HCT116 (cell line): ENCODE measurements around the gene APBB2. TPM values are rescaled to one million over a fixed set of nuclear protein-coding genes. Genes with fewer than 3 reads are reported as not detected.

ENCODE experiments used
- ATAC-seq: fragments of 200-7000 bp; cut with Tn5 transposase; 2 replicates; pipeline ENCODE4 v1.9.1; 2020; ENCODE audit warnings: mild to moderate bottlenecking, moderate library complexity
- BruUV-seq: library from RNA; stranded (reverse); fragments of 400-500 nt; replicated peaks from 2 replicates; lab custom pipeline; 2021; lab: Mats Ljungman, UMichigan
- CTCF ChIA-PET: fragments of 300-600 bp; sonication (Branson Sonifier 250); formaldehyde crosslinking; loops from one replicate; lab custom pipeline; 2021; ENCODE audit warnings: antibody characterized with exemption; lab: Charles Lee
- POLR2A ChIA-PET: fragments of 300-600, 350-600 bp; sonication (Branson Sonifier 250); formaldehyde crosslinking; loops from one replicate; lab custom pipeline; 2021; ENCODE audit warnings: antibody characterized with exemption; lab: Charles Lee
- RAD21 ChIA-PET, 2 experiments: fragments of 300-600 bp; sonication (Branson Sonifier 250); formaldehyde crosslinking; loops; one replicate each; lab custom pipeline; 2023; ENCODE audit warnings: low total read pairs in 2 of 2; ENCODE audit not compliant: uncharacterized antibody in 2 of 2, unreplicated experiment in 2 of 2, low non-redundant PET in 1 of 2; lab: Charles Lee
- DNase-seq: peaks from one replicate; pipeline ENCODE4 v3.0.0-alpha.2; 2010; ENCODE audit warnings: low read depth, low spot score
- H2AFZ ChIP-seq: fragments of 200-600 bp; shearing (Covaris generic), sonication (generic); 2 replicates; pipeline ENCODE4 v1.6.1; 2017; ENCODE audit warnings: low read depth, mixed run types, mixed read lengths, antibody characterized with exemption, low read length; ENCODE audit not compliant: poor library complexity, severe bottlenecking
- H3K27ac ChIP-seq: 2 replicates; pipeline ENCODE4 v1.5.1; 2012; ENCODE audit warnings: low read depth, low read length
- H3K27me3 ChIP-seq: fragments of 200-600 bp; sonication (generic); 2 replicates; pipeline ENCODE4 v1.6.1; 2016; ENCODE audit warnings: mixed run types, low read length, mixed read lengths; ENCODE audit not compliant: insufficient read depth
- H3K36me3 ChIP-seq, 2 experiments: fragments of 200-500 bp in 1 of 2; fragments of 200-600 bp in 1 of 2; sonication (Bioruptor generic) in 1 of 2; sonication (generic) in 1 of 2; 2 replicates each; pipeline versions ENCODE4 v1.5.1 to v1.6.1; 2014 to 2016; ENCODE audit warnings: low read length in 2 of 2, inconsistent platforms in 1 of 2, mixed read lengths in 1 of 2, mixed run types in 1 of 2; ENCODE audit not compliant: insufficient read depth in 2 of 2, control insufficient read depth in 1 of 2
- H3K4me1 ChIP-seq, 2 experiments: fragments of 200-600 bp in 1 of 2; sonication (generic) in 1 of 2; 2 replicates each; pipeline versions ENCODE4 v1.5.1 to v1.6.1; 2012 to 2017; ENCODE audit warnings: low read length in 2 of 2, inconsistent platforms in 1 of 2, mild to moderate bottlenecking in 1 of 2, mixed read lengths in 1 of 2, mixed run types in 1 of 2, moderate library complexity in 1 of 2; ENCODE audit not compliant: insufficient read depth in 2 of 2, control insufficient read depth in 1 of 2
- H3K4me2 ChIP-seq: fragments of 200-600 bp; sonication (generic); 2 replicates; pipeline ENCODE4 v1.6.1; 2017; ENCODE audit warnings: mixed run types, low read length, mixed read lengths
- H3K4me3 ChIP-seq, 2 experiments: fragments of 200-600 bp in 1 of 2; sonication (generic) in 1 of 2; replicated peaks in 1 of 2; 2 replicates each; pipeline ENCODE4 v1.5.1; 2011 to 2016; ENCODE audit warnings: low read length in 2 of 2, control low read depth in 1 of 2, low read depth in 1 of 2, mild to moderate bottlenecking in 1 of 2, mixed read lengths in 1 of 2, mixed run types in 1 of 2
- H3K79me2 ChIP-seq: fragments of 200-600 bp; sonication (generic); 2 replicates; pipeline ENCODE4 v1.6.1; 2017; ENCODE audit warnings: mild to moderate bottlenecking, mixed run types, low read length, moderate library complexity, mixed read lengths; ENCODE audit not compliant: insufficient read depth
- H3K9ac ChIP-seq: fragments of 200-600 bp; sonication (generic); 2 replicates; pipeline ENCODE4 v1.6.1; 2016; ENCODE audit warnings: low read length, mixed read lengths
- H3K9me2 ChIP-seq: fragments of 200-600 bp; sonication (generic), shearing (Covaris generic); 2 replicates; pipeline ENCODE4 v1.6.1; 2017; ENCODE audit warnings: mixed run types, mild to moderate bottlenecking, moderate library complexity; ENCODE audit not compliant: insufficient read depth
- H3K9me3 ChIP-seq, 2 experiments: fragments of 200-500 bp in 1 of 2; fragments of 200-600 bp in 1 of 2; sonication (Bioruptor generic) in 1 of 2; sonication (generic) in 1 of 2; 2 replicates each; pipeline ENCODE4 v1.6.1; 2014 to 2017; ENCODE audit warnings: low read length in 2 of 2, mixed read lengths in 2 of 2, inconsistent platforms in 1 of 2, low read depth in 1 of 2, mild to moderate bottlenecking in 1 of 2, mixed run types in 1 of 2, moderate library complexity in 1 of 2; ENCODE audit not compliant: control insufficient read depth in 1 of 2, insufficient read depth in 1 of 2
- H4K20me1 ChIP-seq: fragments of 200-600 bp; sonication (generic), shearing (Covaris generic); 2 replicates; pipeline ENCODE4 v1.6.1; 2017; ENCODE audit warnings: mixed run types, mild to moderate bottlenecking, moderate library complexity; ENCODE audit not compliant: insufficient read depth
- CBX3 ChIP-seq: IDR thresholded peaks from 2 replicates; pipeline ENCODE4 v1.6.1; 2012; ENCODE audit warnings: low read depth
- CEBPB ChIP-seq: IDR thresholded peaks from 2 replicates; pipeline ENCODE4 v1.6.1; 2012; ENCODE audit warnings: low read depth
- EGR1 ChIP-seq: IDR thresholded peaks from 2 replicates; pipeline ENCODE4 v1.6.1; 2012; ENCODE audit warnings: low read depth
- ELF1 ChIP-seq: IDR thresholded peaks from 2 replicates; pipeline ENCODE4 v1.6.1; 2012; ENCODE audit warnings: low read depth, borderline replicate concordance
- EZH2 ChIP-seq: fragments of 200-600 bp; sonication (generic); IDR thresholded peaks from 2 replicates; pipeline ENCODE4 v1.6.1; 2017; ENCODE audit warnings: antibody characterized with exemption, mixed run types
- EZH2phosphoT487 ChIP-seq: fragments of 200-600 bp; IDR thresholded peaks from 2 replicates; pipeline ENCODE4 v1.6.1; 2018; ENCODE audit warnings: antibody characterized with exemption, borderline replicate concordance
- FOSL1 ChIP-seq: IDR thresholded peaks from 2 replicates; pipeline ENCODE4 v1.6.1; 2012; ENCODE audit warnings: low read depth
- POLR2A ChIP-seq: IDR thresholded peaks from 2 replicates; pipeline ENCODE4 v1.7.0; 2011; ENCODE audit warnings: borderline replicate concordance; ENCODE audit not compliant: insufficient read depth, insufficient read length; ENCODE audit errors: extremely low read depth
- POLR2AphosphoS5 ChIP-seq: IDR thresholded peaks from 2 replicates; pipeline ENCODE4 v1.6.1; 2011; ENCODE audit warnings: mild to moderate bottlenecking, low read depth, low read length, moderate library complexity
- RAD21 ChIP-seq: IDR thresholded peaks from 2 replicates; pipeline ENCODE4 v1.6.1; 2012; ENCODE audit warnings: low read depth, mild to moderate bottlenecking
- SIN3A ChIP-seq: IDR thresholded peaks from 2 replicates; pipeline ENCODE4 v1.6.1; 2012; ENCODE audit warnings: low read depth
- SP1 ChIP-seq: IDR thresholded peaks from 2 replicates; pipeline ENCODE4 v1.6.1; 2012; ENCODE audit warnings: low read depth
- SRF ChIP-seq: IDR thresholded peaks from 2 replicates; pipeline ENCODE4 v1.6.1; 2012; ENCODE audit warnings: low read depth
- TCF7L2 ChIP-seq: IDR thresholded peaks from 2 replicates; pipeline ENCODE4 v1.7.0; 2011; ENCODE audit warnings: borderline replicate concordance, inconsistent platforms; ENCODE audit not compliant: insufficient read depth, insufficient read length; ENCODE audit errors: extremely low read depth
- ZFX ChIP-seq: fragments of 450-650 bp; IDR thresholded peaks from 2 replicates; pipeline ENCODE4 v1.6.1; 2017
- ZNF274 ChIP-seq: fragments of 200-500 bp; sonication (Bioruptor generic); IDR thresholded peaks from 2 replicates; pipeline ENCODE4 v1.6.1; 2014; ENCODE audit warnings: mild to moderate bottlenecking, low read depth, low read length, inconsistent platforms
- intact Hi-C: fragments of 100-400 bp; cut with micrococcal nuclease; formaldehyde crosslinking; loops from 2 replicates; pipeline ENCODE4 v1.10.0; 2022
- total RNA-seq: library from RNA; stranded (reverse); gene quantifications from one replicate; pipeline ENCODE4 v1.2.1, GENCODE V29; 2021; ENCODE audit not compliant: unreplicated experiment
- TF ChIP-seq, protein P1 (sequence below): IDR thresholded peaks from 2 replicates; pipeline ENCODE4 v1.6.1; 2012; ENCODE audit warnings: low read depth
- TF ChIP-seq, protein P2 (sequence below): IDR thresholded peaks from 2 replicates; pipeline ENCODE4 v1.6.1; 2011; ENCODE audit warnings: mild to moderate bottlenecking, low read length, moderate library complexity; ENCODE audit not compliant: insufficient replicate concordance; ENCODE audit errors: extremely low read depth
- TF ChIP-seq, protein P3 (sequence below): IDR thresholded peaks from 2 replicates; pipeline ENCODE4 v1.6.1; 2012
- TF ChIP-seq, protein P4 (sequence below): IDR thresholded peaks from 2 replicates; pipeline ENCODE4 v1.6.1; 2012

Gene APBB2
- total RNA-seq, 1 experiment from 2014 or later, result 72.5 TPM

DNA sequence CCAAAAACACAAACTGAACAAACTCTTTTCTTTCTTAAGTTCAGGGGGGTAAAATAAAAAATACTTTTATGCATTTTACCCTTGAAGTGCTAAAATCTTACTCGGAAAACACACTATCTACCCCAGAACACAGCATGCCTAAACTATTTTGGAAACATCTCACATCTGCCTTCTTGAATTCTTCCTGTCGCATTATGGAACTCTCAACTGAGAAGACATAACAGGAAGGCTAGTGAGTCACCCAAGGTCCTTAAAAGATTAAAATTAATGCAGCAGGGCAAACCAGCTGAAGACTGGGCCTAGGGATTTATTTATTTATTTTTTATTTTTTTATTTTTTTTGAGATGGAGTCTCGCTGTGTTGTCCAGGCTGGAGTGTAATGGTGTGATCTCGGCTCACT, 208.2 kb downstream of the APBB2 start:
- Histone ChIP-seq H3K4me1 (no peaks in the 10 kb centered on the region), H4K20me1 (no peaks in the 10 kb centered on the region), H3K4me2 (no peak overlapping the region), H3K9ac (no peak overlapping the region), H3K4me3 (no peak overlapping the region), H2AFZ (no peak overlapping the region), H3K27ac (no peak overlapping the region)
- POLR2A ChIA-PET, result no interaction called here
- intact Hi-C loops, result no loop called here
- RAD21 ChIA-PET, result no interaction called here
- CTCF ChIA-PET, result no interaction called here
- BruUV-seq, result no TSS peak
- TF ChIP-seq RAD21, result no peak
- no peak for TF ChIP-seq EGR1
- TF ChIP-seq, protein P1, sequence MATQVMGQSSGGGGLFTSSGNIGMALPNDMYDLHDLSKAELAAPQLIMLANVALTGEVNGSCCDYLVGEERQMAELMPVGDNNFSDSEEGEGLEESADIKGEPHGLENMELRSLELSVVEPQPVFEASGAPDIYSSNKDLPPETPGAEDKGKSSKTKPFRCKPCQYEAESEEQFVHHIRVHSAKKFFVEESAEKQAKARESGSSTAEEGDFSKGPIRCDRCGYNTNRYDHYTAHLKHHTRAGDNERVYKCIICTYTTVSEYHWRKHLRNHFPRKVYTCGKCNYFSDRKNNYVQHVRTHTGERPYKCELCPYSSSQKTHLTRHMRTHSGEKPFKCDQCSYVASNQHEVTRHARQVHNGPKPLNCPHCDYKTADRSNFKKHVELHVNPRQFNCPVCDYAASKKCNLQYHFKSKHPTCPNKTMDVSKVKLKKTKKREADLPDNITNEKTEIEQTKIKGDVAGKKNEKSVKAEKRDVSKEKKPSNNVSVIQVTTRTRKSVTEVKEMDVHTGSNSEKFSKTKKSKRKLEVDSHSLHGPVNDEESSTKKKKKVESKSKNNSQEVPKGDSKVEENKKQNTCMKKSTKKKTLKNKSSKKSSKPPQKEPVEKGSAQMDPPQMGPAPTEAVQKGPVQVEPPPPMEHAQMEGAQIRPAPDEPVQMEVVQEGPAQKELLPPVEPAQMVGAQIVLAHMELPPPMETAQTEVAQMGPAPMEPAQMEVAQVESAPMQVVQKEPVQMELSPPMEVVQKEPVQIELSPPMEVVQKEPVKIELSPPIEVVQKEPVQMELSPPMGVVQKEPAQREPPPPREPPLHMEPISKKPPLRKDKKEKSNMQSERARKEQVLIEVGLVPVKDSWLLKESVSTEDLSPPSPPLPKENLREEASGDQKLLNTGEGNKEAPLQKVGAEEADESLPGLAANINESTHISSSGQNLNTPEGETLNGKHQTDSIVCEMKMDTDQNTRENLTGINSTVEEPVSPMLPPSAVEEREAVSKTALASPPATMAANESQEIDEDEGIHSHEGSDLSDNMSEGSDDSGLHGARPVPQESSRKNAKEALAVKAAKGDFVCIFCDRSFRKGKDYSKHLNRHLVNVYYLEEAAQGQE, result no peak
- TF ChIP-seq, protein P2, sequence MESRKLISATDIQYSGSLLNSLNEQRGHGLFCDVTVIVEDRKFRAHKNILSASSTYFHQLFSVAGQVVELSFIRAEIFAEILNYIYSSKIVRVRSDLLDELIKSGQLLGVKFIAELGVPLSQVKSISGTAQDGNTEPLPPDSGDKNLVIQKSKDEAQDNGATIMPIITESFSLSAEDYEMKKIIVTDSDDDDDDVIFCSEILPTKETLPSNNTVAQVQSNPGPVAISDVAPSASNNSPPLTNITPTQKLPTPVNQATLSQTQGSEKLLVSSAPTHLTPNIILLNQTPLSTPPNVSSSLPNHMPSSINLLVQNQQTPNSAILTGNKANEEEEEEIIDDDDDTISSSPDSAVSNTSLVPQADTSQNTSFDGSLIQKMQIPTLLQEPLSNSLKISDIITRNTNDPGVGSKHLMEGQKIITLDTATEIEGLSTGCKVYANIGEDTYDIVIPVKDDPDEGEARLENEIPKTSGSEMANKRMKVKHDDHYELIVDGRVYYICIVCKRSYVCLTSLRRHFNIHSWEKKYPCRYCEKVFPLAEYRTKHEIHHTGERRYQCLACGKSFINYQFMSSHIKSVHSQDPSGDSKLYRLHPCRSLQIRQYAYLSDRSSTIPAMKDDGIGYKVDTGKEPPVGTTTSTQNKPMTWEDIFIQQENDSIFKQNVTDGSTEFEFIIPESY, result no peak
- TF ChIP-seq SP1, result no peak
- TF ChIP-seq ZNF274, result no peak
- TF ChIP-seq CBX3, result no peak
- no peak for TF ChIP-seq SRF
- TF ChIP-seq, protein P3, sequence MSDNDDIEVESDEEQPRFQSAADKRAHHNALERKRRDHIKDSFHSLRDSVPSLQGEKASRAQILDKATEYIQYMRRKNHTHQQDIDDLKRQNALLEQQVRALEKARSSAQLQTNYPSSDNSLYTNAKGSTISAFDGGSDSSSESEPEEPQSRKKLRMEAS, result no peak
- TF ChIP-seq CEBPB, result no peak
- no peak for TF ChIP-seq FOSL1
- no peak for TF ChIP-seq EZH2
- TF ChIP-seq POLR2A, result no peak
- no peak for TF ChIP-seq EZH2phosphoT487
- no peak for TF ChIP-seq ELF1
- no peak for TF ChIP-seq SIN3A
- TF ChIP-seq, protein P4, sequence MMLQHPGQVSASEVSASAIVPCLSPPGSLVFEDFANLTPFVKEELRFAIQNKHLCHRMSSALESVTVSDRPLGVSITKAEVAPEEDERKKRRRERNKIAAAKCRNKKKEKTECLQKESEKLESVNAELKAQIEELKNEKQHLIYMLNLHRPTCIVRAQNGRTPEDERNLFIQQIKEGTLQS, result no peak
- no peak for TF ChIP-seq ZFX
- no peak for TF ChIP-seq TCF7L2
- no peak for TF ChIP-seq POLR2AphosphoS5
- TF ChIP-seq, all 23 proteins: peak for 0
- ATAC-seq, result no peak
- Histone ChIP-seq H3K9me3 (no peaks in the 10 kb centered on the region), H3K79me2 (peaks cover 56% of the 10 kb centered on the region), H3K36me3 (no peaks in the 10 kb centered on the region), H3K27me3 (no peaks in the 10 kb centered on the region), H3K9me2 (no peaks in the 10 kb centered on the region)
- no peak for DNase-seq
